HG02588 (cell line): ENCODE data around the gene BRIX1.
"Not testable (repeated sequence)": the region's sequence is repeated elsewhere in the genome, so short reads cannot be mapped to it uniquely, and the experiment has no call there.

ENCODE experiments used
- ATAC-seq: cut with Tn5 transposase; IDR thresholded peaks from one replicate; pipeline ENCODE4 v1.9.1; 2021; ENCODE audit warnings: mild to moderate bottlenecking, moderate library complexity; ENCODE audit not compliant: unreplicated experiment

The BRIX1 gene

GRCh38 chr5:34914671-34915138, 806 bp upstream of the BRIX1 start:
- peak; percentile 4 for ATAC-seq

GRCh38 chr5:34915856-34916192, 313 bp downstream of the BRIX1 start:
- ATAC-seq: peak; percentile 7

- no peak for ATAC-seq
These were observed 1.0 kb downstream of the BRIX1 start for GRCh38 chr5:34916518-34916917.

- ATAC-seq: no peak
These were observed 2.5 kb downstream of the BRIX1 start for GRCh38 chr5:34918025-34918424.

- no peak for ATAC-seq
These were observed 3.6 kb downstream of the BRIX1 start for GRCh38 chr5:34919077-34919476.

- ATAC-seq: not testable (repeated sequence)
These were observed 7.7 kb downstream of the BRIX1 start for GRCh38 chr5:34923256-34923655.

GRCh38 chr5:34923694-34924461, 8.4 kb downstream of the BRIX1 start:
- peak; percentile 64 for ATAC-seq

GRCh38 chr5:34924462-34924765, 8.9 kb downstream of the BRIX1 start:
- ATAC-seq: no peak

GRCh38 chr5:34926318-34926888, 10.9 kb downstream of the BRIX1 start:
- no peak for ATAC-seq

GRCh38 chr5:34927785-34928184, 12.3 kb downstream of the BRIX1 start:
- no peak for ATAC-seq

GRCh38 chr5:34928267-34928666, 12.8 kb downstream of the BRIX1 start:
- ATAC-seq: no peak

GRCh38 chr5:34929134-34929719, 13.7 kb downstream of the BRIX1 start, which contains the start of gene DNAJC21:
DNAJC21 (plus strand) TSS chr5:34929559; CDS start chr5:34929820, 261 bp downstream.
- ATAC-seq: peak; percentile 83

GRCh38 chr5:34929720-34930461, 14.4 kb downstream of the BRIX1 start:
- peak; percentile 74 for ATAC-seq

GRCh38 chr5:34930462-34930844, 14.9 kb downstream of the BRIX1 start:
- ATAC-seq: no peak

- no peak for ATAC-seq
These were observed 15.4 kb downstream of the BRIX1 start for GRCh38 chr5:34930870-34931269.

- ATAC-seq: no peak
These were observed 17.4 kb downstream of the BRIX1 start for GRCh38 chr5:34932947-34933346.

GRCh38 chr5:34941936-34942335, 26.4 kb downstream of the BRIX1 start:
- no peak for ATAC-seq

GRCh38 chr5:34944044-34944443, 28.5 kb downstream of the BRIX1 start:
- no peak for ATAC-seq

GRCh38 chr5:34944460-34945047, 29.0 kb downstream of the BRIX1 start:
- no peak for ATAC-seq

- ATAC-seq: no peak
These were observed 41.8 kb downstream of the BRIX1 start for GRCh38 chr5:34957321-34957720.
